ENCODE data around the gene MRPS35. TPM values are rescaled to one million over a fixed set of nuclear protein-coding genes. Genes with fewer than 3 reads are reported as not detected.

The MRPS35 gene
- polyA plus RNA-seq, 6 donors from 2014 or later, result 64.8 to 83.5 (median 72.0) TPM

DNA sequence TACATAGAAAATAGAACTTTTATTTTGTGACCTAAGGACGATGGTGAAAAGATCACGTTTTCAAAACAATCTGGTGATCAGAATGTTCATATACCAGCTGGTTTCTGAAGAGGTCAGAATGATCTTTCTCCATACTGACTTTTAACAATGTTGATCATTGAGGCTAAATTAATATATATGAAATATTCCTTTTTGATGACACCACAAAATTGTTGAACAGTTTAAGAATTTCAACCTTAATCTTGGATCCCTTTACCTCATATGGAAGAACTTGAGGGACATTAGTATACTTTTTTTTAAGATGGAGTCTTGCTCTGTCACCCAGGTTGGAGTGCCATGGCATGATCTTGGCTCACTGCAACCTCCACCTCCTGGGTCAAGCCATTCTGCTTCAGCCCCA is 17.2 kb upstream of the MRPS35 start:
- no peak overlapping the region for H3K4me3 Mint-ChIP-seq
- H3K4me1 Mint-ChIP-seq, result no peaks in the 10 kb centered on the region
- ATAC-seq (ENCODE audit: low read depth in 2 of 2) (no peak), DNase-seq (no peak)
- H3K9me3 Mint-ChIP-seq, result no peaks in the 10 kb centered on the region
- no peaks in the 10 kb centered on the region for H3K27me3 Mint-ChIP-seq
- no peak overlapping the region for H3K27ac Mint-ChIP-seq
- peaks cover 0 to 39% of the 10 kb centered on the region in 2 donors for H3K36me3 Mint-ChIP-seq

DNA sequence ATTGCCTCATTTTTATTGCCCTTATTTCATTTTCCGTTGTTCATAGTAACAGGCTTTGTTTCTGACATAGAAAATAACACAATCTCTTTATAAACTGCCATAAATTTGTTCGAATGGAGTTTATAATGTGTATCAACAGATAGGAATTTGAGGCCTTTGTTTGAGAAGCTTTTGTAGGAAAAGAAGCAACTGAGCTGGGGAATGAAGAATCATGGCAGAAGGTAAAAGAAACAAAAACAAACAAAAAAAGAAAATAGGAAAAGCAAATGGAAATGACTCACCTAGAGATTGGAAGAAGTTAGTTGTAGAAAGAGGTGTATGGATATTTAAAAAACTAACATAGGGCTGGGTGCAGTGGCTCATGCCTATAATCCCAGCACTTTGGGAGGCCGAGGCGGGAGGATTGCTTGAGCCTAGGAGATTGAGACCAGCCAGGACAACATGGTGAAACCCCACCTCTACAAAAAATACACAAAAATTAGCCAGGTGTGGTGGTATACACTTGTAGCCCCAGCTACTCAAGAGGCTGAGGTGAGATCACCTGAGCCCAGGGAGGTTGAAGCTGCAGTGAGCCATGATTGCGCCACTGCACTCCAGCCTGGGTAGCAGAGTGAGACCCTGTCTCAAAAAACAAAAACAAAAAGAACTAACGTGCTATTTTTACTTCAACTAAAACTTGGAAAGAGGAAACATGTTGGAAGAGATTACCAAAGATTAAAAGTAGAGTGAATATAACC is 14.9 kb upstream of the MRPS35 start:
- Mint-ChIP-seq H3K27ac (peak overlapping the region in 1 of 6 donors; percentile 45), H3K4me3 (no peak overlapping the region), H3K36me3 (peaks cover 0 to 20% of the 10 kb centered on the region in 2 donors), H3K4me1 (no peaks in the 10 kb centered on the region), H3K27me3 (peaks cover 0 to 1% (median 0%) of the 10 kb centered on the region in 3 donors), H3K9me3 (no peaks in the 10 kb centered on the region)
- no peak for DNase-seq
- no peak for ATAC-seq (ENCODE audit: low read depth in 2 of 2)

DNA sequence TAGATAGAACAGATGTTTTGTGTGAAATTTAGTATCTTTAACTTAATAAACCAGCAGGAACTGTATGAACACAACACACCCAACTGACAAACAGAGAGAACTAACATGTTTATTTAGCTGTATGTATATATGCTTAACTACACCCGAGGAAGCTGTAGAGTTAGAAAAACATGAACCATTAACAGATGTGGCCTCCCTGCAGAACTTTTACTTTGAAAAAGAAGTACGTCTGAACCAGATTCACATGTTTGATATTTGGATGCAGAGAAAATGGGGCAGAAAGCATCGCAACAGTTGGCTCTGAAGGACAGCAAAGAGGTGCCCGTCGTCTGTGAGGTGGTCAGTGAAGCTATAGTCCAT is 14.4 kb upstream of the MRPS35 start, which contains the start of gene REP15:
Gene REP15, plus strand, starts transcription at position 155 of the 360 bp plus-strand sequence. Its CDS starts 116 bp downstream, at position 271.
- no peak for ATAC-seq (ENCODE audit: low read depth in 2 of 2)
- H3K27ac Mint-ChIP-seq, result peak within 1 kb of the TSS in 2 of 6 donors; percentile 45 to 54
- H3K4me1 Mint-ChIP-seq, result no peaks in the 10 kb centered on the region
- peaks cover 0 to 7% (median 0%) of the 10 kb centered on the region in 3 donors for H3K27me3 Mint-ChIP-seq
- no peaks in the 10 kb centered on the region for H3K9me3 Mint-ChIP-seq
- DNase-seq, result no peak
- H3K36me3 Mint-ChIP-seq, result peaks cover 0 to 17% of the 10 kb centered on the region in 2 donors
- no peak within 1 kb of the TSS for H3K4me3 Mint-ChIP-seq

DNA sequence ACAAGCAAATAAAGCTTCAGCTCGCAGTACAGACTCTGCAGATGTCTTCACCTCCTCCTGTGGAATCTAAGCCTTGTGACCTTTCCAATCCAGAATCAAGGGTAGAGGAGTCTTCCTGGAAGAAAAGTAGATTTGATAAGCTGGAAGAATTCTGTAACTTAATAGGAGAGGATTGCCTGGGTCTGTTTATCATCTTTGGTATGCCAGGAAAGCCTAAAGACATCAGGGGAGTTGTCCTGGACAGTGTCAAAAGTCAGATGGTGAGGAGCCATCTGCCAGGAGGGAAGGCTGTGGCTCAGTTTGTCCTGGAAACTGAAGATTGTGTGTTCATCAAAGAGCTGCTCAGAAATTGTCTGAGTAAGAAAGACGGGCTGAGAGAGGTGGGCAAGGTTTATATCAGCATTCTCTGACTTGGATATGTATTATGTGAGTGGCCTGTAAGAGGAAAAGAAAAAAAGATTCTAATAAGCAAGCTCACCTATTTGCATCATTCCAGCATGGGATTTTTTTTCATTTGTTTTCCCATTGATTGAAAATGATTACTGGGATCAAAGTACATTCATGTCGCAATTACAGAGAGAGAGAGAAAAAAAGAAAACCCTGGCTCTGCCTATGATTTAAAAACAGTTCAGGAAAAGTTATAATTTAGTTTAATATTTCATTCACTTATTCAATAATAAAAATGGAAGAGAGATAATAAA is 13.6 kb upstream of the MRPS35 start:
- Mint-ChIP-seq H3K9me3 (no peaks in the 10 kb centered on the region), H3K36me3 (peaks cover 0 to 10% of the 10 kb centered on the region in 2 donors), H3K27me3 (peaks cover 0 to 10% (median 0%) of the 10 kb centered on the region in 3 donors), H3K4me3 (no peak overlapping the region), H3K27ac (peak overlapping the region in 1 of 6 donors; percentile 54), H3K4me1 (no peaks in the 10 kb centered on the region)
- ATAC-seq (ENCODE audit: low read depth in 2 of 2) (no peak), DNase-seq (no peak)

DNA sequence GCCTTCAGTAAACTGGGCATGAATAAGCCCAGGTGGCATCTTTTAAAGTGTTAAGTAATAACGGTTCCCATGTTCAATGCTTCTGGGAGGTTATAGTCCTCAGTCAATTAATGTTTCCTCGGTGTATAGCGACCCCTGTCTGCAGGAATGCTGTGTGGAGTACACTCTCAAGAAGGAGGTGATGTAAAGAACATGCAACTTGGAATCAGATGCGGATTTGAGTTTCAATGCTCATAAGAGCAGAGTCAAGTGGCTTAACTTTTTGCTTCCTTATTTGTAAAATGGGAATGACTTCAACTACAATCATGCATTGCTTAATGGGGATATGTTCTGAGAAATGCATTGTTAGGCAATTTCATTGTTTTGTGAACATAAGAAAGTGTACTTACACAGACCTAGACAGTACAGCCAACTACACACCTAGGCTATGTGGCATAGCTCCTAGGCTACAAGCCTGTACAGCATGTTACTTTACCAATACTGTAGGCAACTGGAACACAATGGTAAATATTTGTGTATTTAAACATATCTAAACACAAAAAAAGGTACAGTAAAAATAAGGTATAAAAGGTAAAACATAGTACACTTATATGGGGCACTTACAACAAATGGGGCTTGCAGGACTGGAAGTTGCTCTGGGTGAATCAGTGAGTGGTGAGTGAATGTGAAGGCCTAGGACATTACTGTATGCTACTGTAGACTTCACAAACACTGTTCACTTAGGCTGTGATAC is 6.7 kb upstream of the MRPS35 start:
- Mint-ChIP-seq H3K9me3 (no peaks in the 10 kb centered on the region), H3K4me1 (peaks cover 0 to 4% (median 0%) of the 10 kb centered on the region in 3 donors), H3K27me3 (peaks cover 0 to 10% (median 5%) of the 10 kb centered on the region in 3 donors), H3K27ac (peak overlapping the region in 2 of 6 donors; percentile 42 to 46), H3K36me3 (no peaks in the 10 kb centered on the region), H3K4me3 (no peak overlapping the region)
- ATAC-seq (ENCODE audit: low read depth in 2 of 2), result peak; percentile 88 to 92
- DNase-seq, result peak; percentile 33

DNA sequence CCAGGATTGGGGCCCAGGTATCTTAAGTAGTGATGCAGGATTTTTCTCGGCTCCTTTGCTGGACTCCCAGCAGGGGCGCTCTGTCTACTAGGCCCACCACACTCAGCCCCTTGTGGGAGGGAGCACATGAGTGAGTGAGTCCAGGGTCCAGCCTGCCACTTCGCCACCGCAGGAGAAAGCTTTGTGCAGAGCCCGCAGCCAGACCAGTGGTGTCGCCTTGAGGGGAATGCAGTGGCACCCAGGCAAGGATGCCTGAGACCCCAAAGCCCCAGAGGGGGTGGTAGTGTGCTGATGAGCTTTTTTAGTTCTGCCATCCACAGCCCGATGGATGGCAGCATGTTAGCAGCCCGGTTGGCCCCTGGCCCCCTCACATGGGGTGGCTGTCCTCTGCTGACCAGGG is 5.4 kb upstream of the MRPS35 start:
- DNase-seq, result no peak
- peaks cover 0 to 6% (median 1%) of the 10 kb centered on the region in 3 donors for H3K4me1 Mint-ChIP-seq
- H3K27ac Mint-ChIP-seq, result peak overlapping the region in 1 of 6 donors; percentile 65
- H3K9me3 Mint-ChIP-seq, result no peaks in the 10 kb centered on the region
- ATAC-seq (ENCODE audit: low read depth in 2 of 2), result no peak
- H3K36me3 Mint-ChIP-seq, result no peaks in the 10 kb centered on the region
- H3K4me3 Mint-ChIP-seq, result no peak overlapping the region
- peaks cover 0 to 10% (median 5%) of the 10 kb centered on the region in 3 donors for H3K27me3 Mint-ChIP-seq

DNA sequence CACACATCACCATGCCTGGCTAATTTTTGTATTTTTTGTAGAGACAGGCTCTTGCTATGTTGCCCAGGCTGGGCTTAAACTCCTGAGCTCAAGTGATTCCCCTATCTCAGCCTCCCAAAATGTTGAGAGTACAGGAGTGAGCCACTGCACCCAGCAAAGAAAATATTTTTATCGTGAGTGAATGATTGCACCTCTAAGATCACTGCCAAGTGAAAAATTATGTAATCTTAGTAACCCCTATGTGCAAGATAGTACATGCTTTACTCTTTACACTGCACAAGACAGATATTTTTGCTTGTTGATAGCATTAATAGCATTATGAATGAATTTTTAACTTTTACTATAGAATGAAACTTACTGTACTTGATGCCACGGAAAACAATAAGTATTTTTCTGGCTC is 3.4 kb upstream of the MRPS35 start:
- H3K4me3 Mint-ChIP-seq, result peak overlapping the region in 1 of 8 donors; percentile 84

DNA sequence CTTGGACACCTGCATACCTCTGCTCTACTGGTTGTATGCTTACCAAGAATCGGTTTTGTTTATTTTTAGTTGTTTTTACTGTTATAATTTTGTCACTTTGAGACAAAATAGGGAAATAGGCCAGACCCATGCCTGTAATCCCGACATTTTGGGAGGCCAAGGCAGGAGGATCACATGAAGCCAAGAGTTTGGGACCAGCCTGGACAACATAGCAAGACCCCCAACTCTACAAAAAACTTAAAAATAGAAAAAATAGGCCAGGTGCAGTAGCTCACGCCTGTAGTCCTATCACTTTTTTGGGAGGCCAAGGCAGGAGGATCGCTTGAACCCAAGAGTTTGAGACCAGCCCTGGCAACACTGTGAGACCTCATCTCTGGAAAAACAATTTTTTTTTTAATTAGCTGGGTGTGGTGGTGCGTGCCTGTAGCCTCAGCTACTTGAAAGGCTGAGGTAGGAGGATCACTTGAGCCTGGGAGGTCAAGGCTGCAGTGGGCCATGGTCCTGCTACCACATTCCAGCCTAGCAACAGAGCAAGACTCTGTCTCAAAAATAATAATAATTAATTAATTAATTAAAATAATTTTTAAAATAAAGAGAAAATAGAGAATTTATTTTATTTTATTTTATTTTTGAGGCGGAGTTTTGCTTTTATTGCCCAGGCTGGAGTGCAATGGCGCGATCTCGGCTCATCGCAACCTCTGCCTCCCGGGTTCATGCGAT is 1.3 kb upstream of the MRPS35 start:
- Mint-ChIP-seq H3K4me1 (peaks cover 28 to 38% (median 37%) of the 10 kb centered on the region in 3 donors), H3K27ac (peak overlapping the region in 2 of 6 donors; percentile 29 to 96), H3K27me3 (peaks cover 0 to 5% (median 0%) of the 10 kb centered on the region in 3 donors), H3K9me3 (no peaks in the 10 kb centered on the region), H3K36me3 (no peaks in the 10 kb centered on the region), H3K4me3 (peak overlapping the region; percentile 66 to 99 (median 96))
- DNase-seq, result no peak
- no peak for ATAC-seq (ENCODE audit: low read depth in 2 of 2)

More for the DNA sequence above, 3.4 kb upstream of the MRPS35 start:
- no peak overlapping the region for H3K27ac Mint-ChIP-seq
- no peaks in the 10 kb centered on the region for H3K9me3 Mint-ChIP-seq
- H3K27me3 Mint-ChIP-seq, result peaks cover 0 to 5% (median 0%) of the 10 kb centered on the region in 3 donors
- H3K4me1 Mint-ChIP-seq, result peaks cover 17 to 21% (median 19%) of the 10 kb centered on the region in 3 donors
- ATAC-seq (ENCODE audit: low read depth in 2 of 2), result no peak
- DNase-seq, result no peak
- H3K36me3 Mint-ChIP-seq, result no peaks in the 10 kb centered on the region

- no peaks in the 10 kb centered on the region for H3K36me3 Mint-ChIP-seq
- ATAC-seq (ENCODE audit: low read depth in 2 of 2) (peak; percentile 17 to 23), DNase-seq (no peak)
- no peaks in the 10 kb centered on the region for H3K9me3 Mint-ChIP-seq
- H3K4me3 Mint-ChIP-seq, result peak overlapping the region; percentile 92 to 99 (median 97)
- peak overlapping the region; percentile 95 to 99 (median 98) for H3K27ac Mint-ChIP-seq
- peaks cover 0 to 5% (median 0%) of the 10 kb centered on the region in 3 donors for H3K27me3 Mint-ChIP-seq
- peaks cover 28 to 38% (median 37%) of the 10 kb centered on the region in 3 donors for H3K4me1 Mint-ChIP-seq
Observed at GRCh38 chr12:27709932-27710591, 570 bp upstream of the MRPS35 start.

DNA sequence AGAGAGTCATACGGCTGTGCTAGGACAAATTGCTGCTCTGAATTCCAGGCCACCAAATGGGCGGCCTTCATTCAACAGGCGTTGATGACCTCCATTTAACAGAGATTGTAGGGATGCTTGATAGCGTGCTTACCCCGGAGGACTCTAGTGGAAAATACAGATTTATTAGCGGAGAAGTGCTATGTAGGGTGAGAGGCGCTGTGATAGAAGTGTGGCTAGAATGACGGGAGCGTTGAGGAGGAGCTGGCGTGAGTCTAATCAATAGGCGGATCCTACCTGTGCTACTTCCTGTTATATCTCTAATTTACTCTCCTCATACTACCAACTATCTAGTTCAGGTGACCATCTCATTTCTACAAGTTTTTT is 668 bp downstream of the MRPS35 start:
- H3K9me3 Mint-ChIP-seq, result no peaks in the 10 kb centered on the region
- ATAC-seq (ENCODE audit: low read depth in 2 of 2) (no peak), DNase-seq (no peak)
- no peaks in the 10 kb centered on the region for H3K36me3 Mint-ChIP-seq
- H3K27ac Mint-ChIP-seq, result peak overlapping the region; percentile 53 to 99 (median 98)
- H3K4me1 Mint-ChIP-seq, result peaks cover 28 to 38% (median 37%) of the 10 kb centered on the region in 3 donors
- H3K4me3 Mint-ChIP-seq, result peak overlapping the region; percentile 92 to 99 (median 97)
- peaks cover 0 to 5% (median 0%) of the 10 kb centered on the region in 3 donors for H3K27me3 Mint-ChIP-seq

DNA sequence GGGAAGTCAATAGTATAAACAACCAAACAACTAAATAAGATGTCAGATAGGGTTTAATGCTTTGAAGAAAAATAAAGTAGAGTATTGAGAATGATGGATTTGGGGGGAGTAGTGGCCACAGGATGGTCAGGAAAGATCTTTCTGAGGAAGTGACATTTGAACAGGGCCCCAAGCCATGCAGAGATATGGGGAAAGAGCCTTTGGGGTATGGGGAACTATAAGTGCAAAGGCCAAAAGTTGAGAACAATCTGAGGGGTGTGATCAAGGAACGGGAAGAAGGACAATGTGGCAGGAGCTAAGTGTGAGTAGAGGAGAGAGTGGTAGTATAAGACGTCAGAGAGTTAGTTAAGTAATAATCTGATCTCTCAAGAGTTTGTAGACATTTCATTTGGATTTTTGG is 1.3 kb downstream of the MRPS35 start:
- DNase-seq (no peak), ATAC-seq (ENCODE audit: low read depth in 2 of 2) (no peak)
- Mint-ChIP-seq H3K4me1 (peaks cover 28 to 38% (median 37%) of the 10 kb centered on the region in 3 donors), H3K27ac (peak overlapping the region in 4 of 6 donors; percentile 11 to 96 (median 57)), H3K36me3 (no peaks in the 10 kb centered on the region), H3K27me3 (peaks cover 0 to 5% (median 0%) of the 10 kb centered on the region in 3 donors), H3K9me3 (no peaks in the 10 kb centered on the region), H3K4me3 (peak overlapping the region; percentile 13 to 99 (median 96))

DNA sequence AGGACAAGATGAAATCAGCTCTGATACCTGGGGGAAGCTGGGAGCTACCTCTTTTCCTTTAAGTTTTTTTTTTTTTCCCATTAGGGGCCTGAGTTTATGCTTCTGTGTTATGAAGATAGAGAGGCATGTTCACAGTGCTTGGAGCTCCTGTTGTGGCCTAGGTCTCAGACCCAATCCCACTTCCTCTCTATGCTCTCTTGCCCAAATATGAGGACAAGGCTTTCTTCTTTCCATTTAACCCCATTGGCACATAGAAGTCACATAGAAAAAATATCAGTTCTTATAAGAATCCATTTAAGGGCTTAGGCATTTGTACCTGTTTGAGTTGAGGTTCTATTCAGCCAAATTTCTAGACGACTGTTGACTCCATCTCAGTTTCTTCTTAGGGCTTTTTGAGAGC is 12.6 kb downstream of the MRPS35 start:
- Mint-ChIP-seq H3K36me3 (peaks cover 0 to 12% of the 10 kb centered on the region in 2 donors), H3K27ac (peak overlapping the region in 1 of 6 donors; percentile 4), H3K4me1 (peaks cover 0 to 6% (median 0%) of the 10 kb centered on the region in 3 donors), H3K4me3 (no peak overlapping the region), H3K9me3 (no peaks in the 10 kb centered on the region), H3K27me3 (no peaks in the 10 kb centered on the region)
- DNase-seq (no peak), ATAC-seq (ENCODE audit: low read depth in 2 of 2) (no peak)
